Measurements from ENCODE around the gene BCCIP.

BCCIP gene

GRCh38 chr10:125783408-125783807, 39.9 kb upstream of the BCCIP start:
- H3K4me3 ChIP-seq (ENCODE audit: low read depth, low read length) = no peak overlapping the region
- H3K36me3 ChIP-seq = no peaks in the 10 kb centered on the region
- peaks cover 14% of the 10 kb centered on the region for H3K9me3 ChIP-seq (ENCODE audit: severe bottlenecking)
- no peak overlapping the region for H3K27ac ChIP-seq
- no peak for DNase-seq
- H3K27me3 ChIP-seq (ENCODE audit: insufficient read depth, low read depth, severe bottlenecking) = no peaks in the 10 kb centered on the region
- TF ChIP-seq CTCF (IDR thresholded peaks at IDR 0.05; ENCODE audit: low read depth, low read length) = no peak

- H3K27me3 ChIP-seq (ENCODE audit: insufficient read depth, low read depth, severe bottlenecking) = no peaks in the 10 kb centered on the region
- no peaks in the 10 kb centered on the region; the same call in 1 of the 2 replicates for H3K36me3 ChIP-seq
- H3K4me3 ChIP-seq (ENCODE audit: low read depth, low read length) = no peak overlapping the region
- no peak overlapping the region for H3K27ac ChIP-seq
- no peak for DNase-seq
- no peak for TF ChIP-seq CTCF (IDR thresholded peaks at IDR 0.05; ENCODE audit: low read depth, low read length)
- H3K9me3 ChIP-seq (ENCODE audit: severe bottlenecking) = peaks cover 14% of the 10 kb centered on the region
These were observed 39.4 kb upstream of the BCCIP start for GRCh38 chr10:125783957-125784356.

- no peak overlapping the region for H3K27ac ChIP-seq
- H3K27me3 ChIP-seq (ENCODE audit: insufficient read depth, low read depth, severe bottlenecking) = no peaks in the 10 kb centered on the region
- peaks cover 6% of the 10 kb centered on the region for H3K9me3 ChIP-seq (ENCODE audit: severe bottlenecking)
- no peak for DNase-seq
- H3K4me3 ChIP-seq (ENCODE audit: low read depth, low read length) = no peak overlapping the region
- H3K36me3 ChIP-seq = no peaks in the 10 kb centered on the region; the same call in 1 of the 2 replicates
- TF ChIP-seq CTCF (IDR thresholded peaks at IDR 0.05; ENCODE audit: low read depth, low read length) = no peak
These were observed 37.6 kb upstream of the BCCIP start for GRCh38 chr10:125785791-125786190.

GRCh38 chr10:125788156-125789034, 35.0 kb upstream of the BCCIP start:
- H3K27me3 ChIP-seq (ENCODE audit: insufficient read depth, low read depth, severe bottlenecking) = no peaks in the 10 kb centered on the region
- H3K4me3 ChIP-seq (ENCODE audit: low read depth, low read length) = no peak overlapping the region
- H3K9me3 ChIP-seq (ENCODE audit: severe bottlenecking) = no peaks in the 10 kb centered on the region
- no peak overlapping the region for H3K27ac ChIP-seq
- peaks cover 6% of the 10 kb centered on the region for H3K36me3 ChIP-seq
- TF ChIP-seq CTCF (IDR thresholded peaks at IDR 0.05; ENCODE audit: low read depth, low read length) = no peak
- no peak for DNase-seq

- Histone ChIP-seq H3K27me3 (ENCODE audit: insufficient read depth, low read depth, severe bottlenecking) (no peaks in the 10 kb centered on the region), H3K36me3 (peaks cover 13% of the 10 kb centered on the region), H3K27ac (no peak overlapping the region), H3K4me3 (ENCODE audit: low read depth, low read length) (no peak overlapping the region), H3K9me3 (ENCODE audit: severe bottlenecking) (no peaks in the 10 kb centered on the region)
- no peak for DNase-seq
- TF ChIP-seq CTCF (IDR thresholded peaks at IDR 0.05; ENCODE audit: low read depth, low read length) = no peak
These were observed 30.7 kb upstream of the BCCIP start for GRCh38 chr10:125792342-125793300.
